Astrocyte of the cerebellum (primary cell): ENCODE measurements around the gene ZNF577.
"Not testable (repeated sequence)": the region's sequence is repeated elsewhere in the genome, so short reads cannot be mapped to it uniquely, and the experiment has no call there.

Experiments used
- DNase-seq: peaks from one replicate; pipeline ENCODE4 v3.0.0-alpha.2; 2011; ENCODE audit warnings: low read depth
- H3K4me3 ChIP-seq: 2 replicates; pipeline ENCODE4 v1.5.1; 2011; ENCODE audit warnings: mild to moderate bottlenecking, low read depth, low read length, moderate library complexity
- CTCF ChIP-seq: IDR thresholded peaks from 2 replicates; pipeline ENCODE4 v1.5.1; 2012; ENCODE audit warnings: low read length, low read depth, moderate library complexity, mild to moderate bottlenecking; ENCODE audit errors: missing control alignments
- in situ Hi-C: cut with HindIII; loops from 2 replicates; pipeline ENCODE4 v1.10.0; 2017; ENCODE audit warnings: low sequenced_read_pairs

ZNF577 gene

GRCh38 chr19:51919606-51920005 lies 31.9 kb upstream of the ZNF577 start:
- in situ Hi-C loops: no loop called here
- TF ChIP-seq CTCF: no peak
- DNase-seq: no peak
- no peak overlapping the region for H3K4me3 ChIP-seq

- DNase-seq: no peak
- in situ Hi-C loops: no loop called here
- TF ChIP-seq CTCF: no peak
- no peak overlapping the region for H3K4me3 ChIP-seq
These were observed 28.4 kb upstream of the ZNF577 start for GRCh38 chr19:51916167-51916566.

GRCh38 chr19:51915324-51915867 lies 27.6 kb upstream of the ZNF577 start:
- DNase-seq: no peak
- in situ Hi-C loops: no loop called here
- no peak for TF ChIP-seq CTCF
- no peak overlapping the region for H3K4me3 ChIP-seq

GRCh38 chr19:51907981-51908380 lies 20.2 kb upstream of the ZNF577 start:
- H3K4me3 ChIP-seq, DNase-seq, in situ Hi-C loops: not testable (repeated sequence)

GRCh38 chr19:51906108-51906507 lies 18.4 kb upstream of the ZNF577 start:
- in situ Hi-C loops, H3K4me3 ChIP-seq, DNase-seq: not testable (repeated sequence)

- DNase-seq, H3K4me3 ChIP-seq, in situ Hi-C loops: not testable (repeated sequence)
These were observed 17.9 kb upstream of the ZNF577 start for GRCh38 chr19:51905639-51906038.

- peak overlapping the region; percentile 94 for H3K4me3 ChIP-seq
- TF ChIP-seq CTCF: no peak
- no peak for DNase-seq
- in situ Hi-C loops: no loop called here
These were observed 17.5 kb upstream of the ZNF577 start for GRCh38 chr19:51905206-51905605.

- TF ChIP-seq CTCF: no peak
- H3K4me3 ChIP-seq: peak within 1 kb of the TSS; percentile 94
- DNase-seq: peak; percentile 58
- in situ Hi-C loops: no loop called here
These were observed 16.8 kb upstream of the ZNF577 start, which contains the start of gene ZNF649 for GRCh38 chr19:51904331-51905165. Gene ZNF649 (minus strand): TSS chr19:51905017. CDS start chr19:51900107, 4,910 bp downstream.
